Naive B cell (primary cell): ENCODE measurements around the gene DAZAP1. TPM values are rescaled to one million over a fixed set of nuclear protein-coding genes. Genes with fewer than 3 reads are reported as not detected.

Source experiments
- ATAC-seq, 2 donors: fragments of 150-1000 bp; cut with Tn5 transposase; 2 replicates each; pipeline ENCODE4 v1.10.0; 2021; ENCODE audit warnings: low read depth in 2 of 2, mild to moderate bottlenecking in 2 of 2, moderate library complexity in 2 of 2
- DNase-seq: peaks from one replicate; pipeline ENCODE4 v3.0.0; 2022
- H3K27ac Mint-ChIP-seq, 6 donors: one replicate each; pipeline ENCODE4 v1.8.0; 2020 to 2022; ENCODE audit warnings: mild to moderate bottlenecking in 6 of 6, mixed read lengths in 6 of 6, moderate library complexity in 5 of 6, inconsistent platforms in 2 of 6
- H3K27me3 Mint-ChIP-seq, 3 donors: one replicate each; pipeline ENCODE4 v1.8.0; 2021 to 2022; ENCODE audit warnings: mixed read lengths in 3 of 3, mild to moderate bottlenecking in 1 of 3
- H3K36me3 Mint-ChIP-seq, 2 donors: one replicate each; pipeline ENCODE4 v1.8.0; 2020 to 2022; ENCODE audit warnings: mixed read lengths in 2 of 2, inconsistent platforms in 1 of 2, mild to moderate bottlenecking in 1 of 2
- H3K4me1 Mint-ChIP-seq, 3 donors: one replicate each; pipeline ENCODE4 v1.8.0; 2020 to 2022; ENCODE audit warnings: mixed read lengths in 3 of 3, inconsistent platforms in 1 of 3, mild to moderate bottlenecking in 1 of 3, moderate library complexity in 1 of 3
- H3K4me3 Mint-ChIP-seq, 8 donors: one replicate each; pipeline ENCODE4 v1.8.0; 2020 to 2022; ENCODE audit warnings: mild to moderate bottlenecking in 8 of 8, mixed read lengths in 8 of 8, moderate library complexity in 8 of 8, inconsistent platforms in 2 of 8
- H3K9me3 Mint-ChIP-seq, 7 donors: one replicate each; pipeline ENCODE4 v1.8.0; 2020 to 2022; ENCODE audit warnings: mixed read lengths in 7 of 7, mild to moderate bottlenecking in 5 of 7, inconsistent platforms in 2 of 7, moderate library complexity in 1 of 7
- polyA plus RNA-seq, 6 donors: library from polyadenylated mRNA; unstranded; fragments of 300-500 nt; fragmentation: Illumina TruSeq; gene quantifications; one replicate each; pipeline ENCODE4 v1.2.3, GENCODE V29; 2021; ENCODE audit warnings: low read depth in 6 of 6

Gene DAZAP1
- polyA plus RNA-seq, 6 donors from 2014 or later = 3.6 to 7.5 (median 6.2) TPM

DNA sequence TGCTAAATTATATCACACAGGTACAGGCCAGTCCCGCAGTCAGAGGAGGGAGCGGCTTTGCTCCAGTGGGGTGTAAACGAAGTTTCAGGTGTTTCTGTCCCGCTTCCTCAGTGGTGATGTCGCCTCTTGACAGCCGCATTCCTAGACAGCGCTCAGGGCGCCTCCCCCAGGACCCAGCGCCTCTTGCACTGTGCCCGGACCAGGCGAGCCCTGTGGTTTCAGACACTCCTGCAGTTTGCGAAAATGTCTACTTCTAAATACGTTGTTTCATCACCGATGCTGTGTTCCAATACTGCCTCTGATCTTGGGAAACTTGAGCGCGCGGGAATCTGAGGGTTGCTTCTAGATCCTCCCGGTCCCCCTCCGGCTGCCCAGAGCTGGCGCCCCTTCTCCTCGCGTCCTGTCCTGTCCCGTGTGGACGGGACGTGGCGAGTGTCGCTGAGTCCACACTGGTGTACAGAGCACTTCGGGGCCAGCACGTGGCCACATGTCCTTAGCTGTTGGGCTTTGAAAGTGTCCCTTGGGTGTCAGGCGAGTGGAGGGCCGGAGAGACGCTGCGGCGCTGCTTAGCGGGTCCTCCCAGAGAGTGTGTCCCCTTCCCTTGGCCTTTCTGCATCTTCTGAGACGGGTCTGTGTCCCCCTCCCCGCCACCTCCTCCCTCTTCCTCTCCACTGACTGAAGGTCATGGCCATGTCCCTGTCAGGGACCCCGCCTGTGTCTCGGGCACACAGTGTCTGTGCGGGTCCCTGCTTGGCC lies 16.2 kb downstream of the DAZAP1 start:
- Mint-ChIP-seq H3K4me3 (no peak overlapping the region), H3K27me3 (no peaks in the 10 kb centered on the region), H3K36me3 (peaks cover 5 to 11% of the 10 kb centered on the region in 2 donors), H3K9me3 (no peaks in the 10 kb centered on the region), H3K27ac (no peak overlapping the region), H3K4me1 (peaks cover 7 to 12% (median 9%) of the 10 kb centered on the region in 3 donors)
- ATAC-seq (no peak), DNase-seq (no peak)

- no peak for ATAC-seq
- Mint-ChIP-seq H3K36me3 (peaks cover 4 to 11% of the 10 kb centered on the region in 2 donors), H3K4me1 (peaks cover 3 to 9% (median 8%) of the 10 kb centered on the region in 3 donors), H3K9me3 (no peaks in the 10 kb centered on the region), H3K27me3 (no peaks in the 10 kb centered on the region), H3K4me3 (no peak overlapping the region), H3K27ac (peak overlapping the region in 1 of 6 donors; percentile 49)
- no peak for DNase-seq
Measured at GRCh38 chr19:1424192-1424955, 17.0 kb downstream of the DAZAP1 start.

GRCh38 chr19:1425102-1425837 lies 17.9 kb downstream of the DAZAP1 start:
- DNase-seq = no peak
- Mint-ChIP-seq H3K36me3 (peaks cover 0 to 11% of the 10 kb centered on the region in 2 donors), H3K4me1 (peaks cover 0 to 9% (median 8%) of the 10 kb centered on the region in 3 donors), H3K27me3 (no peaks in the 10 kb centered on the region), H3K27ac (peak overlapping the region in 2 of 6 donors; percentile 12 to 49), H3K9me3 (no peaks in the 10 kb centered on the region), H3K4me3 (peak overlapping the region in 1 of 8 donors; percentile 42)
- no peak for ATAC-seq

DNA sequence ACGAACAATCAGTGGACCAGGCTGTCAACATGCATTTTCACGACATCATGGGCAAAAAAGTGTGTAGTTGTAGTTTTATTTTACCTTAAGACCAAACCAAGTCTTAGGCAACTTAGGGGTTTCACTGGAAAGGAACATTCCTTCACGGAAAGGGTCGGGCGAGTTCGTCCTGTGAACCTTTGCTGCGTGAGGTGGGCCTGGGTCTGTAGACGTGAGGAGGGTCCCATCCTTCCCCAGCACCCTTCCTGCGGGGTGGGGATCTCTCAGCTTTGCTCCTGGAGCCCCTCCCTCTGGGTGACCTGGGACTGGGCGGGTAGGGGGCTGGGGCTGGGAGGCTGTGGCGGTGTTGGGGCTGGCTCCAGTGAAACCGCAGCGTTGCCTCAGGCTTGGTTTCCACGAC lies 18.5 kb downstream of the DAZAP1 start:
- no peaks in the 10 kb centered on the region for H3K27me3 Mint-ChIP-seq
- peaks cover 0 to 9% (median 8%) of the 10 kb centered on the region in 3 donors for H3K4me1 Mint-ChIP-seq
- no peak for ATAC-seq
- H3K36me3 Mint-ChIP-seq = peaks cover 0 to 11% of the 10 kb centered on the region in 2 donors
- H3K4me3 Mint-ChIP-seq = no peak overlapping the region
- DNase-seq = no peak
- no peaks in the 10 kb centered on the region for H3K9me3 Mint-ChIP-seq
- H3K27ac Mint-ChIP-seq = peak overlapping the region in 1 of 6 donors; percentile 26

- peaks cover 0 to 11% of the 10 kb centered on the region in 2 donors for H3K36me3 Mint-ChIP-seq
- peaks cover 0 to 9% (median 8%) of the 10 kb centered on the region in 3 donors for H3K4me1 Mint-ChIP-seq
- no peak for ATAC-seq
- no peak for DNase-seq
- H3K27ac Mint-ChIP-seq = no peak overlapping the region
- H3K9me3 Mint-ChIP-seq = no peaks in the 10 kb centered on the region
- no peak overlapping the region for H3K4me3 Mint-ChIP-seq
- no peaks in the 10 kb centered on the region for H3K27me3 Mint-ChIP-seq
Measured at GRCh38 chr19:1426736-1427135, 19.4 kb downstream of the DAZAP1 start.

DNA sequence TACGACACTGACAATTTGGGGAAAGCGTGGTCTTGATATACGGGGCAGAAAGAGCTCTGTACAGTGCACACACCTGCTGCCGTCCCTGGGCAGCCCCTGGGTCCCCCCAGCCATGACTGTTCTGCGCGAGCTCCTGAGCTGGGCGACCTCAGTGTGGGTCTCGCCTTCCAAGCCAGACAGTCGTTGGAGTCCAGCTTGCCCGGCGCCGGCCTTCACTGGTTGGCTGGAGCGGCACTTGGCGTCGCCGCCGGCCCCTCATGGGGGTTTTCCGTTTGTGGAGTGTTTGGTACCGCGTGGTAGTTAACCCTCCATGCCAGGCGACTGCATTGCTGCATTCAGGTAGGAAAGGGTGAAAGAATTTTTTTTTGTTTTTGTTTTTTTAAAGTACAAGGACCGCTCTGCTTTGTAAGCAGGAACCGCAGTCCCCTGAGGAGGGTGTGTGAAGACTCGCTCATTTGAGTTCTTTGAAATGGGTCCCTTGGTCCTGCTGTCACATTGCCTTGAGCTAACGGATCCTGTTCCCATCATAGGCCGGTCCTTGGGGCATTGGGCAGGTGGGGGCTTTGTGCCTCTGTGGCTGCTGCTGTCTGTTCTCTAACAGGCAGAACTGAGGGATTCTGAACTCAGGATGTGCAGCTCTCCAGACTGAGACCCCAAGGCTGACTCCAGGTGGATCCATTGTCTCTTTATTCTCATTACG lies 20.0 kb downstream of the DAZAP1 start:
- H3K4me3 Mint-ChIP-seq = no peak overlapping the region
- H3K27ac Mint-ChIP-seq = no peak overlapping the region
- H3K27me3 Mint-ChIP-seq = no peaks in the 10 kb centered on the region
- peaks cover 0 to 9% (median 8%) of the 10 kb centered on the region in 3 donors for H3K4me1 Mint-ChIP-seq
- DNase-seq (no peak), ATAC-seq (no peak)
- no peaks in the 10 kb centered on the region for H3K9me3 Mint-ChIP-seq
- peaks cover 0 to 11% of the 10 kb centered on the region in 2 donors for H3K36me3 Mint-ChIP-seq

DNA sequence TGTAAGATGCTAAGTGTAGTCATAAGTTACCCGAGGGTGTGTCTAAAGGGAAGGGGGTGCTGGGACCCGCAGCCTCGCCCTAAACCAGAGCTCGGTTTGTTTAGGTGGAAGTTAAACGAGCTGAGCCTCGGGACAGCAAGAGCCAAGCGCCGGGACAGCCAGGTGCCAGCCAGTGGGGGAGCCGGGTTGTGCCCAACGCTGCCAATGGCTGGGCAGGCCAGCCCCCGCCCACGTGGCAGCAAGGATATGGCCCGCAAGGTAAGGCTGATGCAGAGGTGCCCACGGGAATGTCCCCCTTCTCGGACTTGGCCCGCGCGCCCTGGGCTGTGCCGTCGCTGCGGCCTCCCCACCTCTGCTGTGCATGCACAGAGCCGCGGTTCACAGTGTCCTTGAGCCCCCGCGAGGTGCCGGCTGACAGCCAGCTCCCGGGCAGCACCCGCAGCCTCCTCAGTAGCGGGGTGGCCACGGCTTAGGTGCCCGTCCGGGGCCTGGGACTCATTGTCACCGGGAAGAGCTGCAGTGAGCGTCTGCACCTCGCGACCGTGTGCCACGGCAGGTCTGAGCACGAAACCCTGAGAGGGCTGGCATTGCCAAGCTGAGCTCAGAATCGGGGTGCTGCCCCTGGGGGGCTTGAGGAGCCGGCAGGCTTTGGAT lies 21.5 kb downstream of the DAZAP1 start:
- no peaks in the 10 kb centered on the region for H3K27me3 Mint-ChIP-seq
- no peak for ATAC-seq
- no peak overlapping the region for H3K27ac Mint-ChIP-seq
- no peaks in the 10 kb centered on the region for H3K9me3 Mint-ChIP-seq
- DNase-seq = no peak
- no peaks in the 10 kb centered on the region for H3K36me3 Mint-ChIP-seq
- no peak overlapping the region for H3K4me3 Mint-ChIP-seq
- peaks cover 0 to 8% (median 4%) of the 10 kb centered on the region in 3 donors for H3K4me1 Mint-ChIP-seq

DNA sequence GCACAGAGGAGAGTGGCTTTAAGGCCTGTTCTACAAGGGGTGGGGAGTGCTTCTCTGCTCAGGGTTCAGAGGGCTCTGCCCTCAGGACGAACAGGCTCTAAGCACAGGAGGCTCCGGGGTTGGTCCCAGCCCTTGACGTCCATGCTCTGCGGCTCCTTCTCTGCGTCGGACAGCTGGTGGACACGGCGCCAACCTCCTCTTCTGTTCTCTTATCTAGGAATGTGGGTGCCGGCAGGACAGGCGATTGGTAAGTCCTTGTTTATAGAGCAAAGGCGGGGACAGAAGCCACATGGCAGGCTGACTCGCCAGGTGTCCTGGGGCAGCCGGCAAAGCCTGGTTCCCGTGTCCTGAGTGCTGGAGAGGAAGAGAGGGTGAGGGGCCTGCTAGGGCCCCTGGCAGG lies 22.4 kb downstream of the DAZAP1 start:
- Mint-ChIP-seq H3K4me1 (peaks cover 0 to 4% (median 3%) of the 10 kb centered on the region in 3 donors), H3K4me3 (no peak overlapping the region), H3K27me3 (no peaks in the 10 kb centered on the region), H3K36me3 (no peaks in the 10 kb centered on the region), H3K9me3 (no peaks in the 10 kb centered on the region), H3K27ac (no peak overlapping the region)
- DNase-seq (no peak), ATAC-seq (no peak)

DNA sequence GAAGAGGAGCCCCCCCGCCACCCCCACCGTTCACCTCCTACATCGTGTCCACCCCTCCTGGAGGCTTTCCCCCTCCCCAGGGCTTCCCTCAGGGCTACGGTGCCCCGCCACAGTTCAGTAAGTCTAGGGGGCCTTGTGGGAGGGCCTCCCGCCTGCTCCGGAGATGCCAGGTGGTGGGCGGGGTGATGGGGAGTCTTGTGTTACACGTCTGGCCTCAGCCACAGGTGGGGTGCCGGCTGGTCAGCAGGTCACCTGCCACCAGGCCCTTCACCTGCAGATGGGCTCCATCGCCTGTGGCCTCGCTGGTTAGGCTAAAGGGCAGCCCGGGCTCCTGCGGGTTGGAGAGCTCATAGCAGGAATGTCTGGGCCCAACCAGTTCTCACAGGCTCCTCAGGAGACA lies 22.9 kb downstream of the DAZAP1 start:
- H3K36me3 Mint-ChIP-seq = no peaks in the 10 kb centered on the region
- no peak overlapping the region for H3K27ac Mint-ChIP-seq
- no peaks in the 10 kb centered on the region for H3K9me3 Mint-ChIP-seq
- ATAC-seq (no peak), DNase-seq (no peak)
- no peak overlapping the region for H3K4me3 Mint-ChIP-seq
- H3K4me1 Mint-ChIP-seq = no peaks in the 10 kb centered on the region
- H3K27me3 Mint-ChIP-seq = no peaks in the 10 kb centered on the region

DNA sequence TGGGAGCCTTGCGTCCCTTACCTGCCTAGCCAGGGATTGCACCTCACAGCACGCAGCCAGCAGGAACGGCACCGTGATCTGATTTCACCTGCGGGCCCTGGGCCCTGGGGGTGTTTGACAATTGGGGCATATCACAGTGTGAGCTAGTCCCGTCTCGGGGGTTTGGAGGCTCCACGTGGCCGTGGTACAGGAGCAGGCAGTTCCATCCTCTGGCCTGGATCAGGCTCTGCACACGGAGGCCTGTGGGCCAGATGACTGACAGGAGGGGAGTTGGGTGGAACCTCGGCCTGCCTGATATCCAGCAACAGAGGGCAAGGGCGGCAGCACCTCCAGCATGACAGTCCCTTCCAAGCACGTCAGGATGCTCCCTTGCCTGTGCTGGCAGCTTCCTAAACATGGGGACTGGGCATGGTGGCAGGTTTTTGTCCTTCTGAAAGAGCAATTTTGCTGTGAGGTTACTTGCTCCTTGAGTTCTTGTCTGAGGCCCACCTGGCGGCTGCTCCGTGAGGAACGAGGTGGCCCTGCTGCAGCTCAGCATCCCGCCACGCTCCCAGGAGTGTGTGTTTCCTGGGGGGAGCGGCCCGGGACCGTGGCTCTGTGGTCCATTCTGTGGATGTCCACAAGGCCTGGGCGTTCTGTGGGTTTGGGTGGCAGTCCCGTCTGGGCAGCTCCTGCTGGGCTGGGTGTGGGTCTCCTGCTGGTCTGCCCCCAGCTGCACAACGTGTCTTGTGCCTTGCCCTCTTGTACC lies 24.5 kb downstream of the DAZAP1 start:
- Mint-ChIP-seq H3K4me1 (no peaks in the 10 kb centered on the region), H3K36me3 (no peaks in the 10 kb centered on the region), H3K27ac (no peak overlapping the region), H3K27me3 (no peaks in the 10 kb centered on the region), H3K4me3 (no peak overlapping the region), H3K9me3 (no peaks in the 10 kb centered on the region)
- DNase-seq (no peak), ATAC-seq (no peak)

- Mint-ChIP-seq H3K27ac (no peak overlapping the region), H3K4me3 (no peak overlapping the region), H3K27me3 (no peaks in the 10 kb centered on the region), H3K9me3 (no peaks in the 10 kb centered on the region), H3K36me3 (no peaks in the 10 kb centered on the region), H3K4me1 (no peaks in the 10 kb centered on the region)
- DNase-seq = no peak
- ATAC-seq = no peak
Measured at GRCh38 chr19:1432507-1432887, 25.1 kb downstream of the DAZAP1 start.
